ENCODE data around the gene GCA.

GCA gene

DNA sequence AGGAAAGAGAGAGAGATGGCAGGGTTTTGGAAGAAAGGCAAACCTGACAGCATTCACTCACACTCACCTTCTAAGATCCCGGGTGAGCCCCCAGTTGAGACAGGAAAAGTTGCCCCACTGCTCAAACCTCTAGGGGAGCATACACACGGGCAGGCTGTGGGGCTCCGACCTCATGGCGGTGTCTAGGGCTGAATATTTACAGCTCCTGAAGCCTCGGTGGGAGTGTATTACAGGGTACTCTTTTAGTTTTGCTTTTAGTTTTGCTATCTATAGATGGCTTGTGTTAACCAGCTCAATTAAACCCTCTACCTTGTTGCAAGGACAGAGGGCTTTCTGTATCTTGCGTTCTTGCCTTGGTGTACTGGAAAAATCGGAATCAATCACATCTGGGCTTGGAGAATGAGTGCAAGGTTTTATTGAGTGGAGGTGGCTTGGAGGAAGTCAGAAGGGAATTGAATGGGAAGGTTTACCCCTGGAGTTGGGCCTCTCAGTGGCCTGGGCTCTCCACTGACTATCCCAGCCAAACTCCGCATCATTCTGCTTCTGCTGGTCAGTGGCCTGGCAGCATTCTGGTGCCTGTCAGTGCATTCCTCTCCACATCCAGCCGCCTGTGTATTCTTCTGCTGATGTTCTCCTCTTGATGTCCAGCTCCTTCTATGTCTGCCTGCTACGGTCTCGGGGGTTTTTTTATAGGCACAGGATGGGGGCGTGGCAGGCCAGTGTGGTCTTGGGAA is 15.3 kb upstream of the GCA start:
- no peak for DNase-seq (ENCODE audit: low spot score)

DNA sequence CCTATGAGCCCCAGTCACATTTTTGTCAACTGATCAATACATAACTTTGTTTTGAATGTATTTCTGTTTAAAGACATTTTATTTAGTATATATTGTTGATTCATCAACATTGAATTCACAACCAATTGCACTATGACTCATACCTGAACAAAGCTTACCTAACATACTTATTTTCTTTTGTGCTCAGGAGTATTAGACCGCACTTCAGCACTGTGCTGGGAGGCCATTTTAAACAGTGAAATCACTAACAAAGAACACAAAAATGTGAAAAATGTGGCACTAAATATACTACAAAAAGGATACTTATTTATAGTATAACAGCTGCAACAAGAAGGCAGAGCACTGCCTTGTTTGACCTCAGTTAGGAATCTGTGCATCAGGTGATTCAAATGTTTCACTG is 13.1 kb upstream of the GCA start:
- no peak for DNase-seq (ENCODE audit: low spot score)

GRCh38 chr2:162333968-162334367 is 10.0 kb upstream of the GCA start:
- peak; percentile 30 for DNase-seq (ENCODE audit: low spot score)

DNA sequence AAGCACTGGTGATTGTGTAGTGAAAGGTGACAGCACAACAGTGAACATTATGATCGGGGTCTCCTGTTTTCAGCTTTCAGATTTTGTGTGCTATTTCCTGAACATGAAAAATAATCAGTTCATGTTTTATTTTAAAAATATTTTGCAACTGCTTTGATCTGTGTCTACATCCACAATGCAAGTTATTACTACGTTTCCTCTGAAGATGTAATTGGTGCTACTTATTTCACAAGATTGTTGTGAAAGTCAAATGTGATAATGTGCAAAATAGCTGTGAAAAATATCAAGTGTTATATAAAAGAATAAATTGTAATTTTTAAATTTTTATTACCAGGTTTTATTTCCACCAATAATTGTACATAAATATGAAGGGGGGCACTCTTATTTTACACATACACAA is 6.1 kb upstream of the GCA start:
- DNase-seq (ENCODE audit: low spot score): no peak

DNA sequence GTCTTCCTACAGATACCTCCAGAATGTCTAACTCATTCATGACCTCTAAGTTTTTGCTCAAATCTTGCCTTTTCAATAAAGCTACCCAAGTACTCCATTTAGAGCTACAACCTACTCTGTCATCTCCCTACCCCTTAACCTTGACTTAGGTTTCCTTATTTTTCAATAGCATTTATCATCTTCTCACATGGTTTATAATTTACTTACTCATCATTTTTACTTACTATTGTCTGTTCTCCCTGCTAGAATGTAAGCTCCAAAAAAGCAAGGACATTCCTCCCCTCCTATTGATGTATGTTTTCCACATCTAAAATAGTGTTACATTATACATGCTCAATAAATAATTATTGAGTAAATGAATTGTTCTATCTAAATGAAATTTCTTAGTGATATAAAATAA is 3.1 kb upstream of the GCA start:
- DNase-seq (ENCODE audit: low spot score): no peak

- no peak for DNase-seq (ENCODE audit: low spot score)
These were observed 1.6 kb upstream of the GCA start for GRCh38 chr2:162342321-162342720.

DNA sequence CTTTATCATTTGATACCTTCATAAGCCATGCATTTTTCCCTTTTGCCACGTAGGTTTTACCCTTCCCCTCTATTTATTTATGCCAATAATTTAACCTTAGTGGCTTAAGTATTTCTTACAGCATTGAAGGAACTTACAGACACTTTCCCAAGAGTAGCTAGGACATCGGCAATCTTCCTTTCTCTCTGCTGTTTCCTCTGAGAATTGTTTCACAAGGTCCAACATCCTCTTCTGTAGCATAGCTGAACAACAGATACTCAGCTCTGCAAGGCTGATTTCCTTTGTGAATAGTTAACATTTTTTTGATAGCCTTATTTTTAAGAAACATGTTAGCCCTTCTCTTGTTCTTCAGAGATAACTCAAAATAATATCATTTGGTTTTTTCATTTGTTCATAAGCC is 1.1 kb upstream of the GCA start:
- DNase-seq (ENCODE audit: low spot score): no peak

- DNase-seq (ENCODE audit: low spot score): no peak
These were observed 474 bp upstream of the GCA start for GRCh38 chr2:162343492-162343823.

DNA sequence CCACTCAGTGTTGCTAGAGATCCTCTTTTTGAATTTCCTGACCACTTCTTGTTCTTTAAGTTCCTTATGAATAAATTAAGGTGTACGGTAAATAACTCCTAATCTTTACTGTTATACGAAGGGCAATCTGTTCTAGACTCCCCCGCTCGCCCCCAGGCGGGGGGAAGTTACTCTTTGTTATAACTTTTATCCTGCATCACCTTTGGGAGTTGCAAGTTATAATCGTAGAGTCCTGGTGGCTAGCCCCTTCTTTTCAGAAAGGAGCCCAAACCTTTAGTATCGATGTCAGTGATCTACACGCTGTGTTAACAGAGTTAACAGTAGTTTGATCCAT is 652 bp downstream of the GCA start:
- no peak for DNase-seq (ENCODE audit: low spot score)

- DNase-seq (ENCODE audit: low spot score): no peak
These were observed 21.5 kb downstream of the GCA start for GRCh38 chr2:162365392-162365791.

DNA sequence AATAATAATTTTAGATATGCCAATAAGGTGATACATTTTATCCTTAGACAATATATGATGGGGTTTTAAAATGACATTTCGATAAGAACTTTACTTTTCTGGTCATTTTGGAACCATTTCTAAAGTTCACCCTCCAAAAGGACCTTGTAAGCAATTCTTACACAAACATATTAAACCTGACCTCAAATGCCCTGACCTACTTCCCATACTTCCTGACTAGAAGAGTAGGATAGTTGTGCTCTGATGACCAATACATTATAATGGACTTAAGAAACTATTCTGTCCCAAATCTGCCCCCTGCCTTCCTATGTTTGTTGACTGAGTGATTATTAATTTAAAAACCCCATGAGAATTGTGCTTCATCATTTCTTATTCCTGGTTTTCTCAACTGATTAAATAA is 24.6 kb downstream of the GCA start:
- no peak for DNase-seq (ENCODE audit: low spot score)

DNA sequence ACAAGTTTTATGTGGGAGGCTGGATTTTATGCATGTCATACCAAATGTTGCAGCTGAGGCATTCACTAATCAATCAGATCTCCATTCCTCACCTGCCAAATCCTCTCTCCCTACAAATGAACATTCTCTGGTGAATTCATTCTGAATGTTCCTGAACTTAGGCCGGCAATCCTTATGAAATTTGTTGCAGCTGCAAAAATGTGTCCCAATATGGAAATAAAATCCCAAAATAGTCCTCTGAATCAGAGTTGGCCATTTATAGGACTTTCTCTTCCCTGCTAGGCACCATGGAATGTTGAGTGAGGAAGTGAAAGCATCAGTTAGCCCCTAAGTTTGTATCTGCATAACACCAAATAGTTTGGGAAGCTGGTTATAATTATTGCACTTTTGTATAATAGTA is 25.6 kb downstream of the GCA start:
- DNase-seq (ENCODE audit: low spot score): no peak

DNA sequence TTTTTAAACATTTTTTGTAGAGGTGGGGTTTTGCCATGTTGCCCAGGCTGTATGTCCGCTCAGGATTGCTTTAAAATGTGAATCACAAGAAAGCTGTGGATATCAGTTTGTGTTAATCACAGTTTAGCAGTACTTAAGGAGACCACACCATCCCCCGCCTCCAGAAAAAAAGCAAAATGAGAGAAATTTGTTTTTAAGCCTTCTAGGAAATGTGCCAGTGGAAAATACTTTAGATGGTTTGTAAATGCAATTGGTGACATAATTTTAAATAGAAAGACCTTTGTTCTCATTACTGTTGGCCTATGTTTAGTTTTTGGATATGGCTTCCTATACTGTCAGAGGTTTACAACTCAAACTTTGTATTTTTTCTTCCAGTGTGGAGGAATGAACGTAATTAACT is 27.0 kb downstream of the GCA start:
- no peak for DNase-seq (ENCODE audit: low spot score)

GRCh38 chr2:162372818-162373217 is 28.9 kb downstream of the GCA start:
- no peak for DNase-seq (ENCODE audit: low spot score)

GRCh38 chr2:162379719-162380580 is 36.0 kb downstream of the GCA start:
- no peak for DNase-seq (ENCODE audit: low spot score)

DNA sequence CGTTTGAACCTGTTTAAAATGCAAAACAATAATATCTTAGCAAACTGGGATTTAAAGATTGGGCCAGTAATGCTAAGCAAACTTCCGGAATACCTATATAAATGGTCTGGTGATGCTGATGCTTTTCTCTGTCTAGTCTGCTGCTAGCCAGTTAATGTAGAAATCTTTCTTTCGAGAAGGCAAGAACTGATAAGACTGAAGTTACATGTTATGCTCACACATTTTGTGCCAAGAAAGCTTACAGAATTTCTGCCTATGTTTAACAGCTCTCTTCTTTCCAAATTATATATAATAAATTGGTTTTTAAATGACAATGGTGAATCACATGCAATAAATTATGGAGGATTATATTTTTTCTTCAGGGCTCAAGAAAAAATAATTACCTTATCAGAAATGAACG is 37.9 kb downstream of the GCA start:
- DNase-seq (ENCODE audit: low spot score): no peak

DNA sequence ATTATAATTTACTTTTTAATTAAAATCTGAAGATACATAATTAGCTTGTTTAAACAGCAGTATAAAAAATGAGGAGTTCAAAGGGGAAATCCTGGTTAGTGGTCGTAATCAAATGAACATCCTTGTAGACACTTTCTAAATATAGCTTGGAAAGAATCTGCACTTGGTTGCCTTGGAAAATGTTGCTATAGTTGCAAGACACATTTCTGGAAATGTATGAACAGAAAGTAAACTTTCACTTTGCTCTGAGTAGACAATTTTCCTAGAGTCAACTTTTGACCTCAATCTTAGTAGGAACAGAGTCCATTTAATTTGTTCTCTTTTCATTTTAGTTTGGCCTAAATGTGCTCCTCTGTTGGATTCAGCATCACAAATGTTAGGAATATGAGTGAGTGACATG is 38.3 kb downstream of the GCA start:
- DNase-seq (ENCODE audit: low spot score): no peak

DNA sequence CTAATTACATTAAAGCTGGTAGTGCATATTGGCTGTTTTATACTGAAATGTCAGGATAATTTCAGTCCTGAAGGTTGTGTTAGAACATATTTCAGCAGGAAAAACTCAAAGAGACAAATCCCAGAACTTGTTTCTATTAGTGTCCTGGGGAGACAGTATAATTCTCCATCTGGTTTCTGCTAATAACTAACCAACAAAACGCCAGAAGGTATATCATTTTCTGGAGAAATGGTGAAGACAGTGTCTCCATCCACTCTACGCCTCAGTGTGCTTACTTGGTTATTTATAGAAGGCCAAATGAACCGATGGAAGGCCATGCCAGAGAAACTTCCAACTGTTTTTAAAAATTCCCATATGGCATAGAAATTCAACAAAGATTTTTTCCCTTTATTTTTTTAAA is 41.6 kb downstream of the GCA start:
- no peak for DNase-seq (ENCODE audit: low spot score)

DNA sequence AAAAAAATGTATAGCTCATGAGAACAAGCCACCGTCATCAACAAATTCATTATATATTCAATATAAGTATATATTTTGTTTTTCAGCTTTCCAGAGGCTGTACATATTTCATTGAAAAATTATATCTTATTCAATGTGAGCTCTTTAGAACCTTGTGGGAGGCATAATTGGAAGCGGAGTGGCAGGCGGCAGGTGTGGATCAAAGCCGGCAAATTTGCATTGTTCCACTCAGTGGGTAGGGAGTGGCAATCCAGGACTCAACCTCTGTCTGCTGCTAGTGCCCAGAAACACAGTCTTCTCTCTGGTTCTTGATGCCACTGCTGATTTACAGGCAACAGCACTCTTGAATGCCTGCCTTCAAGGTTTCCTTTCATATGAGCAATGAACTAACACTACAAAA is 46.9 kb downstream of the GCA start:
- no peak for DNase-seq (ENCODE audit: low spot score)

- DNase-seq (ENCODE audit: low spot score): no peak
These were observed 56.4 kb downstream of the GCA start for GRCh38 chr2:162400336-162400735.

GRCh38 chr2:162401871-162402270 is 57.9 kb downstream of the GCA start:
- no peak for DNase-seq (ENCODE audit: low spot score)

- peak; percentile 22 for DNase-seq (ENCODE audit: low spot score)
These were observed 60.0 kb downstream of the GCA start for GRCh38 chr2:162403884-162404283.
